NCI-H2171 treated with DMSO at 0.1 percent for 48 hours (cell line): Measurements from ENCODE around the gene P2RY2.
A peak's percentile ranks its signal among the peaks of the same experiment; 100 is the strongest.

Source experiments
- DNase-seq: peaks from one replicate; lab custom pipeline; 2025; lab: John Stamatoyannopoulos, UW

Gene P2RY2

DNA sequence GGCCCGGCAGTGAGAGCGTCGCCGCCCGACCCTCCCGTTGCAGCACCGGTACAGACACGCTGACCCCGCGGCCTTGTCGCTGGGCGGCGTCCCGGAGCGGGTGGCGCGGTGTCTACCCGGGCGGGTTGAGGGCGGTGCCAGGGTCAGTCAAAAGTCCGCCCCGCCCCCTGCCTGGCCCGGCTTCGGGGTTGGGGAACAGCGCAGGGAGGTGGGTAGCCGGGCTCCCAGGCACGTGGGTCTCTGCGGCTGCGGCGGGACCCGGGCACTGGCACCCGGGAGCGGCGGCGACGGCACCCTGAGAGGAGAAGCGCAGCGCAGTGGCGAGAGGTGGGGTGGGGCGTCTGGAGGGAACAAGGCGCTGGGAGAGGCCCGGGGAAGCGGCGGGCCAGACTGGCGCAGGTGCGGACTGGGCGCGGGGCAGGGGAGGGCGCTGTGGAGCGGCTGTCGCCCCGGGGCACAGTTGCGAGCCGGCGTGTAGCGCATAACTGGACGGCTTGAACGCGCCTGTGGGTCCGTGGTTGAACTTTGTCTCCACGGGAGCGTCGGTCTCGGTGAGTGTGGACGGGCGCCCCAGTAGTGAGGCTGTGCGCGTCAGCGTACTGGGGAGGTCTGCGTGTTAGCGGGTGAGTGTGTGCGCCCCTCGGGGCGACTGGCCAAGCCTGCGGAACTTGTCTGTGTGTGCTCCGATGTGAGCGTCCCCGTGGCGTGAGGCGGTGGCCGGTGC, at the start of gene P2RY2:
TSS of gene P2RY2 (plus strand) at position 176 of the 724 bp plus-strand sequence. CDS start 15,879 bp downstream, outside the sequence.
- DNase-seq, result peak; percentile 26

DNA sequence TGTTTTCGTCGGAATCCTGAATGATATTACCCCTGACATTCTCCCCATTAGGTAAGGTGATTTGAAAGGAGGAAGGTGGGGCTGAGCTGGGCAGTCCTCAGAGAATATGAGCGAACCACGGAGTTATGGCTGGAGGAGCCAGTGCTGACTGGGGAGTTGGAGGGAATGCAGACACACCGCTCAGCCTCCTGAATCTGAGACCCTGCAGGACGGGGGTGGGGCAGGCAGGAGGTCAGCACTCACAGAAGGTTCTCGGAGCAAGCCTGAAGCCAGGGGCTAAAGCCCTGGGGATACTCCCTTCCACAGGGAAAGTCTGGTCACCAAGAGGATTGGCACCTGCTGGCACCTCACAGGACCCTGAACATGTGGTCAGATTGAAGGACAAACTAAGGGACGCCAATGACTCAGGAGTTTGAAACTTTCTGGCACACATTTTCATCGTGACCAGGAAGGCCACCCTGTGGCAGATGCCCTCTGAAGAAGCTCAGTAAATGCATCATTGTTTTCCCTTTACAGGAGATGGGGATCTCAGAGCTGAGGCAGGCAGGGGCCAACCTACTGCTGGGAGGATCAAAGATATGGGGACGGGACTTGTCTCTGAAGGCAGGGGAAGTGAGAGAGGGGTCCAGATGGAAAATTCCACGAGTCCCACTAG, 49.0 kb upstream of the P2RY2 start:
- DNase-seq, result no peak

GRCh38 chr11:73170140-73170539, 47.9 kb upstream of the P2RY2 start:
- DNase-seq, result no peak

DNA sequence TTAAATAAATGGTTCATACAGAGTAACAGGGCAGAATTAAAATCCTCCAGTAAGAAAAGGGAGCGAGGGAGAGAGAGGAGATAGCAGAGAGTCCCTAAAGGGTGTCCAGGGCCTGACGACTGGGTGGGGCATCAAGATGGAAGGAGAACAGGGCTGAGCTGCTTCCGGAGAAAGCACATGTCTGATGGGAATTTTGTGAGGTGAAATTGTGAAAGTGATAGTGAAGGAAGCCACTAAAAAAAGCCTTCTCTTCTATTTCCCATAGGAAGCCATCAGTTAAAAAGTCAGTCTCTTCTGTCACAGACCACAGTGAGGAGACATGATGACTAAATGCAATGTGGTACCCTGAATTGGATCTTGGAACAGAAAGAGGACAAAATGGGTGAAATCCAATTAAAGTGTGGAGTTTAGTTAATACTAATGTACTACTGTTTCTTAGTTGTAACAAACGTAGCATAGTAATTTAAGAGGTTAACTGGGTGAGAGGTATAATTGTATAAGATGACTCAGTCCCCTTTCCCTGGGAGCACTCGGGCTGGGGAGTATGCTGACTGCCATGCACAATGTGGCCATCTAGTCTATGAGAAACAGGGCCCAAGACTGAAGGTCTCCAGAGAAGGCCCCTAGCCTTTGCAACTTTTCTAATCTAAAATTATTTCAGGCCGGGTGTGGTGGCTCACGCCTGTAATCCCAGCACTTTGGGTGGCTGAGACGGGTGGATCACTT, 46.5 kb upstream of the P2RY2 start:
- no peak for DNase-seq

DNA sequence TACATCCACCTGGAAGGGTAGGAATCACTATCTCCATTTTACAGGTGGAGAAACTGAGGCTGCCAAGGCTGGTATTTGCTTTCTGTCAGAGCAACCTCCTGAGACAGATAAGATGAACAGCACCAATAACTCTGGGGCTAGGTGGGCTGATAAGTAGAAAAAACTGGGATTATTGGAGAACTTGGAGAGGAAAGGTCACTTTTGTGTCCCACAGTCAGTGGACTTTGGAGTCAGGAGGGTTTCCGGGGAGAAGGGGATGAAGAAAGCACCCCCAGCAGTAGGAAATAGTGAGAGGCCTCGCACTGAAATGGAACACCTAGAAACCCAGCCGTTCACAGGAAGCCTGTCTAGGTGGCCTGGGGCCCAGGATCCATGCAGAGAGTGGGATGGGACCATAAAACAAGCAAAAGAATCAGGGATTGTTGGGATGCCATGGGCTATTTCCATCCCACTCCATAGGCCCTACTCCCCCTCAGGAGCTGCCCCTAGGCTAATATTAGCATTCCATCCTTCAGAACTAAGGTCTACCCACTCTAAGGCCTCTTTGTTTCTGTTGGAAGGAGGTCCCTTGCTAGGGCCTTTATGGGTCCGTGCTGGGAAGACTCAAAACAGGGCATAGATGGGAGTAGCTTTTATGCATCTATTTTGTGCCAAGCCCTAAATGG, 45.0 kb upstream of the P2RY2 start:
- no peak for DNase-seq

DNA sequence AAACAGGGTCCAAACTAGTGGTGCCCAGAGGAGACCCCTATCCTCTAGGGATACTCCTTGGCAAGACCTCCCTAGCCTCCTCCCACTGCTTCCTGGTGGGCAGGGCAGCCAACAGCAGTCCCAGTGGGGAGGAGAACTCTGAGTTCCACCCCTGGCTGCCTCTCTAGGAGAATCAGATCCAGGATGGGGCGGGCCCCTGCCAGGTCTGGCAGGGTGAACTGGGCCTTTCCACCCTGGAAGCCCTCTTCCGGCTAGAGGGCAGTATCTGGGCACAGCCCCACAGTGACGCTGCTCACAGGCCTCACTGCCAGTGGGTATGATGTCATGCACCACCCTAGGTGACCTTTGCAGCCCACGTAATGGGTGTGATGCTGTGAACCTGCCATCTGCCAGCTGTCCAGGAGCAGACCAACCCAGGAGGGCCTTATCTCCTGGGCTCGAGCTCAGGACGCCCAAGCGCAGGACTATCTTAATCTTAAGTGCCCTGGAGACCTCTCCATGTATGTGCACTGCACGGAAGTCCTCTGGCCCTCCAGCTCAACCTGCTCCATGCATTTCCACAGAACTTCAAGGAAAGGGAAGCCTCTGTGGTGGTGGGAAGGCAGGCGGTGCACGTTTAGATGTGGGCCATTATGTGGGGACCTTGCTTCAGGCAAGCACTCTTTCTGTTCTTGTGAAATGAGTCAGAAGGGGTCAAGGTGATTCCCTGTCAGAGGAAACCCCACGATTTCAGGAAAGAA, 44.2 kb upstream of the P2RY2 start:
- DNase-seq, result no peak

- DNase-seq, result no peak
Measured at GRCh38 chr11:73174495-73174791, 43.6 kb upstream of the P2RY2 start.

DNA sequence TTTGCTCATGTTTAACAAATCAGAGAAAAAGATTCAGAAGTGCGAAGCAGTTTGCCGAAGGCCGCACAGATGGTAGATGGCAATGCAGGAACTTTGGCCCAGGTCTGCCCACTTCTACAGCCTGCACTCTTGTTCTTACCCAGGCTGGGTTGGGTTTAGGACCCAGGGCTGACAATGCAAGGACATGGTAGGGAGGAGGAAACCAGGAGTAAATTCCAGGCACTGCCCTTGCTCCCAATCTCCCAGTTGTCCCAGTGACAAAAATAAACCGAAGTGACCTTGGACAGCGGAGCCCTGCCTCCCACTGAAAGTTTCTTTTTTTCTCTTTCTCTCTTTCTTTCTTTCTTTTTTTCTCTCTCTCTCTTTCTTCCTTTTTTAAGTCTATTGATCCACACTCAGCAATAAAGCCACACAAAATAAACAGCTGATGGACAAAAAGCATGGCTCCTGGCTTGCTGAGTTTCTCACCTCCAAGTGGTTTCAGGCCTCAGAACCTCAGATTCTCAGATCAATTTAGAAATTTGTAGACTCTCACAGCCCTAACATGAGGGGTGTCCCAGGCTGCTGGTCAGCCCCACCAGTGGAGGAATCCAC, 42.4 kb upstream of the P2RY2 start:
- DNase-seq, result no peak

GRCh38 chr11:73176145-73176873, 41.8 kb upstream of the P2RY2 start:
- DNase-seq, result peak; percentile 13

DNA sequence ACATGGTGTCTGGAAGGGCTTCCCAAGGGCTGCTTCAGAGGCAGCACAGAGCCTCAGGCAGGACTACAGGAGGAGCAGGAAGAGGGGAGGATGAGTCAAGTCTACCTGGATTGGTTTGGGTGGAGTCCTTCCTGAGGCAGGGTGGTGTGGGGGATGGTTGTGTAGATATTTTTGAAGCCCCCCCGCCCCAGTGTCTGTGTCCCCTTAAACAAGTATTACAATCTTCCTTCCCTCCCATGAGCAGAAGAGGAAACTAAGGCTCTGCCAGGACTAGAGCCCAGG, 41.3 kb upstream of the P2RY2 start:
- DNase-seq, result no peak

GRCh38 chr11:73177380-73177777, 40.7 kb upstream of the P2RY2 start:
- no peak for DNase-seq

DNA sequence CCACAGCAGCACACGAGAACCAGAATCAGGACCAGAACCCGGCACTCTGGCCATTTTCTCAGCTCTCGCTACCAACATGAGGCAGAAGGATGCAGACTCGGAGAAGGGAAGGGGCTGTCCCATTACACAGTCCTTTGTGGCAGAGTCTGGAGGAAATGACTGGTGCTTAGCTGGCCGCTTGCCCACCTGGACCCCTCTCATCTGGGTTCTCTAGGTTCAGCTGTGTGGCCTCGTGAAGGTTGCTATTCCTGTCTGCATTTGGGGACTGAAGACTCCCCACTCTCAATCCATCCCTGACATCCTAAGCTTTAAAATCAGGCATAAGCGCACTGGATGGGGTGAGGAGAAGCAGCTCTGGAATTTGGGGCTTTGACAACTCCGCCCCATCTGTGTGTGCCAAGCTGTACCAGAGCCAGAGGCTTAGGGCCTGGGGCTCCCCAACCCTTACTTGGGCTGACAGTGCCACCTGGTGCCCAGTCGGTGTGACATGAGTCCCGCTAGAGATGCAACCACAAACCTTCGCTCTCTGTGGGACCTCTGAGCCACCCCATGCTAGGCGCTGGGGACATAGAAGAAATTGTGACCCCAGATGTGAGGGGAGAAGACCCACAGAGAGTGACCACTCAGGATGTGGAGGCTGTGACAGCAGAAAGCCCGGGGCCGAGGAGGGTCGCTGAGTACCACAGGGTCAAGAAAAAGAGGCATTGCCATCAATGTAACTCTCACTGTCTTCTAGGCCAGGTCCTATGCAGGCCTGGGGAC, 40.1 kb upstream of the P2RY2 start:
- DNase-seq, result peak; percentile 66

- no peak for DNase-seq
Measured at GRCh38 chr11:73178681-73179080, 39.4 kb upstream of the P2RY2 start.

- no peak for DNase-seq
Measured at GRCh38 chr11:73182824-73183321, 35.2 kb upstream of the P2RY2 start.

GRCh38 chr11:73184953-73185671, 33.0 kb upstream of the P2RY2 start:
- DNase-seq, result peak; percentile 22

DNA sequence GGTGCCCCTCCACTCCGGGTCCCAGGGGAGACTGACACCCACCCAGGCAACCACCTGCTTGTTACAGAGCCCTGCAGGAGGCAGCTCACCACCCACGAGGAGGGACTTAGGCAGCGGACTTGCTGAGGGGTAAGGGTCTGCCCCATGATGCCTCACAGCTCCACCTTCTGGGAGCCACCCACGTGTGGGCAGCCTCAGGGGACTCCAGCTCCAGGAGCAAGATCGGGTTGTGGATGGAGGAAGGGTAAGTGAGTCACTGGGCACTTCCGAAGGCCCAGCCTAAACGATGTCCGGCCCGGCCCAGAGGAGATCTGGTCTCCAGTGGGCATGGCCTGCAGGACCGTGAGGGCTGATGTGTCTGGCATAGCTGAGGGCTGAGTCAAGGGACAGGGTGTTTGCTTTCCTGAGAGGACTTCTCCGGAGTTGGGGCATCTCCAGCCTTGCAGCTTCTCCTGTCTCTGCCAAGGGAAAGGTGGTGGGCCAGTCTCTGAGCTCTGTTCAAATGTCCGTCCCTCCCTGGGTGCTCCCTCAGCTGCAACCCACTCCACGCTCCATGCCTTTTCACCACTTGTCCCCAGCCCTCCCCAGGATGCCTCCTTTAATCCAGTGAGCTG, 32.3 kb upstream of the P2RY2 start:
- no peak for DNase-seq

DNA sequence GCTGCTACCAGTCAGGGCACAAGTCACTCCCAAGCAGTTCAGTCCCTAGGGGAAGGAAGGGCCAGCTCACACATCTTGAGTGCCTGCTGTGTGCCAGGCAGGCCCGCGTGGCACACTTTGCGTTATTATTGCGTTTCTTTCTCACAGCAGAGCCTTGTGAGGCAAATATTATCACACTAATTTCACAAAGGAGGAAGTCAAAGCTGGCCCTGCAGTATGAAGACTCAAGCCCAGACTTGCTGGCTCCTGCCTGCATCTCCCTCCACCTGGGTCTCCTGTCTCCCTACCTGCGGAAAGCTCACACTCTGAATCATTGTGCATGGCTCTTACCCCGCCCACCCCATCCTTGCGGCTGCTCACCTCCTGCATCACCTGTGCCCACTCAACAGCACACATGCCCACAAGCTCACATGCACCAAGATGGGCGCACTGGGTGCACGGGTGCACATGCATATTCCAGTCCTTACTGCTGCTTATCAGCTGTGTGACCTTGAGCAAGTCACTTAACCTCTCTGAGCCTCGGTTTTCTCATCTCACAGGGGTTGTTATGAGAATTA, 31.7 kb upstream of the P2RY2 start:
- DNase-seq, result peak; percentile 75

DNA sequence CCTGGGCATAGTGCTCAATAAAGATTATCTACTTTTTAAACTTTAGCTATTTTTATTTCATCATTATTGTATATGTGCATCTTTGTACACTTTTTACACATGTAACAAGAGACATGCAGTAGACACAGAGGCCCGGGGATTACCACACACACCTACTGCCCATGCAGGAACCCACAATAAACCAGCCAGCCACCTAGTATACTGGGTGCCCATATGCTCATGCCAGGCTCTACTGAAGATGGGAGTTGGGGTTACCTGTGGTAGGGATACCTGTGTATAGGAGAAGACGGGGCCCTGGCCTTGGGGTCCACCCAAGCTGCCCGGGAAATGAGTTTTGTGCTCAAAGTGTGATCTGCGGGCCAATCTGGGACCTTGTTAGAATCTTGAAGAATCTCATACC, 31.2 kb upstream of the P2RY2 start:
- no peak for DNase-seq

DNA sequence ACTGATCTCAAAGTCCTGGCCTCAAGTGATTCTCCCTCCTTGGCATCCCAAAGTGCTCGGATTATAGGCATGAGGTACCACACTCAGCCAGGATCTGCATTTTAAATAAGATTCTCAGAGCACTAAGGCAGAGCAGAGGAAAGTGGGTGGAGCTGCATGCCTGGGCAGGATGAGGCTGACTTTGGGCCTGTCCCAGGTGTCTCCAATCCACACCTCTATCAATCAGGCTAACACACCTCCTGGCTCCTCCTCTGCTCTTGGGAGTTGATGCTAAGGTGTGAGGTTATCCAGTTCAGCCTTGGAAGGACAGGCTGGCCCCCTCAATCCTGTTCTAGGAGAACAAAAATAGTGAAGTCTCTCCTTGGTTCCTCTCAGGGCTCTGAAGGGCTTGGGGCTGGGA, 30.2 kb upstream of the P2RY2 start:
- peak; percentile 57 for DNase-seq
